A549 (cell line): ENCODE measurements around the gene ZKSCAN5. TPM values are rescaled to one million over a fixed set of nuclear protein-coding genes. Genes with fewer than 3 reads are reported as not detected.

Experiments
- ATAC-seq, 2 experiments: fragments of 200-7000 bp in 1 of 2; fragments of >200 bp in 1 of 2; cut with Nextera tagmentation in 1 of 2; cut with Tn5 transposase in 1 of 2; 3 replicates each; pipeline versions ENCODE4 v1.8.0 to v1.9.1; 2018 to 2020; ENCODE audit warnings: mild to moderate bottlenecking in 1 of 2, moderate library complexity in 1 of 2
- CTCF ChIA-PET: fragments of 300-600 bp; sonication (Branson Sonifier 250); formaldehyde crosslinking; extraction: SDS; loops from one replicate; lab custom pipeline; 2021; ENCODE audit warnings: antibody characterized with exemption, inconsistent platforms; lab: Yijun Ruan, JAX
- POLR2A ChIA-PET: fragments of 350-600 bp; formaldehyde crosslinking; extraction: SDS; loops from one replicate; lab custom pipeline; 2021; ENCODE audit warnings: antibody characterized with exemption, inconsistent platforms; lab: Yijun Ruan, JAX
- DNase-seq, 2 experiments: peaks; one replicate each; pipeline versions ENCODE4 v3.0.0 to v3.0.0-alpha.2; 2011 to 2016; ENCODE audit warnings: low read depth in 1 of 2, low spot score in 1 of 2
- FAIRE-seq: peaks from 2 replicates; lab custom pipeline; 2011; peaks lifted over from hg19 to GRCh38; lab: Jason Lieb, UNC
- H3K27ac ChIP-seq, 2 experiments: fragments of >200 bp; sonication (Bioruptor Twin); formaldehyde crosslinking; 3 replicates each; pipeline ENCODE4 v1.5.1; 2016 to 2017
- H3K4me1 ChIP-seq: fragments of >200 bp; sonication (Bioruptor Twin); formaldehyde crosslinking; 3 replicates; pipeline ENCODE4 v1.6.1; 2016
- H3K4me2 ChIP-seq: fragments of >200 bp; sonication (Bioruptor Twin); formaldehyde crosslinking; 3 replicates; pipeline ENCODE4 v1.6.1; 2016
- H3K4me3 ChIP-seq: fragments of >200 bp; sonication (Bioruptor Twin); formaldehyde crosslinking; 3 replicates; pipeline ENCODE4 v1.5.1; 2016
- H3K9me3 ChIP-seq: fragments of >200 bp; sonication (Bioruptor Twin); formaldehyde crosslinking; 3 replicates; pipeline ENCODE4 v1.6.1; 2016
- BHLHE40 ChIP-seq: IDR thresholded peaks from 2 replicates; pipeline ENCODE4 v1.6.1; 2012; ENCODE audit warnings: low read depth, low read length, inconsistent platforms
- EP300 ChIP-seq, 2 experiments: fragments of >200 bp; sonication (Bioruptor Twin); formaldehyde crosslinking; IDR thresholded peaks; 2 replicates in 1 of 2; 3 replicates in 1 of 2; pipeline ENCODE4 v1.6.1; 2016 to 2017
- ESRRA ChIP-seq: fragments of 150-350 bp; IDR thresholded peaks from 2 replicates; pipeline ENCODE4 v1.6.1; 2014; ENCODE audit warnings: mild to moderate bottlenecking, low read length, borderline replicate concordance
- FOSB ChIP-seq: fragments of 250-450 bp; sonication (Bioruptor Pico); IDR thresholded peaks from 2 replicates; pipeline ENCODE4 v1.5.0; 2020; ENCODE audit warnings: mild to moderate bottlenecking, moderate library complexity
- FOXS1 ChIP-seq: fragments of 250-450 bp; sonication (Bioruptor Pico); IDR thresholded peaks from 2 replicates; pipeline ENCODE4 v1.5.0; 2020; ENCODE audit warnings: mild to moderate bottlenecking, moderate library complexity
- GATA3 ChIP-seq: IDR thresholded peaks from 2 replicates; pipeline ENCODE4 v1.6.1; 2012; ENCODE audit warnings: borderline replicate concordance
- HDAC2 ChIP-seq: fragments of 200-600 bp; sonication (generic); IDR thresholded peaks from 2 replicates; pipeline ENCODE4 v1.6.1; 2016
- HOXB13 ChIP-seq: fragments of 250-450 bp; sonication (Bioruptor Pico); IDR thresholded peaks from 2 replicates; pipeline ENCODE4 v1.5.0; 2020; ENCODE audit warnings: low read depth, mild to moderate bottlenecking, moderate library complexity
- HOXB5 ChIP-seq: fragments of 250-450 bp; sonication (Bioruptor Pico); IDR thresholded peaks from 2 replicates; pipeline ENCODE4 v1.5.0; 2020; ENCODE audit warnings: mild to moderate bottlenecking, moderate library complexity
- JUN ChIP-seq, 2 experiments: fragments of >200 bp; sonication (Bioruptor Twin); formaldehyde crosslinking; IDR thresholded peaks; 2 replicates in 1 of 2; 3 replicates in 1 of 2; pipeline ENCODE4 v1.6.1; 2016 to 2017
- KDM1A ChIP-seq: fragments of 200-600 bp; sonication (generic); IDR thresholded peaks from 2 replicates; pipeline ENCODE4 v1.6.1; 2016; ENCODE audit warnings: low read depth, mild to moderate bottlenecking
- MYC ChIP-seq: IDR thresholded peaks from 2 replicates; pipeline ENCODE4 v1.6.1; 2012; ENCODE audit warnings: mild to moderate bottlenecking, inconsistent platforms, low read length, improper control_type of control experiment, borderline replicate concordance
- NFE2L2 ChIP-seq: fragments of 150-350 bp; conservative IDR thresholded peaks from 2 replicates; pipeline ENCODE4 v1.6.1; 2014; ENCODE audit warnings: low read length
- NPAS2 ChIP-seq: fragments of 250-450 bp; sonication (Bioruptor Pico); IDR thresholded peaks from 2 replicates; pipeline ENCODE4 v1.8.0; 2022; ENCODE audit warnings: mild to moderate bottlenecking, moderate library complexity, borderline replicate concordance
- RAD21 ChIP-seq, 2 experiments: fragments of >200 bp in 1 of 2; sonication (Bioruptor Twin) in 1 of 2; formaldehyde crosslinking in 1 of 2; IDR thresholded peaks in 1 of 2; conservative IDR thresholded peaks in 1 of 2; 2 replicates in 1 of 2; 3 replicates in 1 of 2; pipeline ENCODE4 v1.6.1; 2012 to 2018; ENCODE audit warnings: inconsistent platforms in 1 of 2
- RARB ChIP-seq: fragments of 250-450 bp; sonication (Bioruptor Pico); IDR thresholded peaks from 2 replicates; pipeline ENCODE4 v1.8.0; 2021; ENCODE audit warnings: mild to moderate bottlenecking, moderate library complexity
- RFX5 ChIP-seq: fragments of 450-650 bp; IDR thresholded peaks from 2 replicates; pipeline ENCODE4 v1.7.1; 2014; ENCODE audit warnings: antibody characterized with exemption, mild to moderate bottlenecking, moderate library complexity
- ZC3H11A ChIP-seq: fragments of 450-650 bp; IDR thresholded peaks from 2 replicates; pipeline ENCODE4 v1.6.1; 2014; ENCODE audit warnings: antibody characterized with exemption, mild to moderate bottlenecking
- ZSCAN20 ChIP-seq: fragments of 250-450 bp; sonication (Bioruptor Pico); IDR thresholded peaks from 2 replicates; pipeline ENCODE4 v1.8.0; 2022; ENCODE audit warnings: mild to moderate bottlenecking, moderate library complexity
- WGBS: methylation state at CpG from one replicate; pipeline ENCODE4 v1.1.6; 2017; ENCODE audit errors: missing lambda C conversion rate; 5-methylcytosine and 5-hydroxymethylcytosine counted together
- polyA plus RNA-seq, 4 experiments: library from polyadenylated mRNA; depleted of rRNA in 3 of 4; stranded (reverse); fragments of >200 nt; fragmentation: RNase III in 1 of 4; extraction: RNeasy Plus Mini Kit Qiagen cat#74134 plus additional on column Dnase treatment in 1 of 4; gene quantifications; 2 replicates in 3 of 4; 3 replicates in 1 of 4; pipeline ENCODE4 v1.2.3, GENCODE V29; 2011 to 2017
- TF ChIP-seq, protein P1 (sequence below): IDR thresholded peaks from 2 replicates; pipeline ENCODE4 v1.6.1; 2012
- TF ChIP-seq, protein P2 (sequence below): fragments of 200-600 bp; sonication (generic); IDR thresholded peaks from 2 replicates; pipeline ENCODE4 v1.6.1; 2016; ENCODE audit warnings: antibody characterized with exemption, mild to moderate bottlenecking, moderate library complexity
- TF ChIP-seq, protein P3 (sequence below): fragments of 250-450 bp; sonication (Bioruptor Pico); IDR thresholded peaks from 2 replicates; pipeline ENCODE4 v1.5.0; 2020; ENCODE audit warnings: low read depth, mild to moderate bottlenecking, moderate library complexity
- TF ChIP-seq, protein P4 (sequence below): fragments of >200 bp; sonication (Bioruptor Twin); formaldehyde crosslinking; IDR thresholded peaks from 3 replicates; pipeline ENCODE4 v1.6.1; 2016
- TF ChIP-seq, protein P5 (sequence below): fragments of 450-650 bp; IDR thresholded peaks from 2 replicates; pipeline ENCODE4 v1.6.1; 2014; ENCODE audit warnings: antibody characterized with exemption
- TF ChIP-seq, protein P6 (sequence below): fragments of 150-350 bp; IDR thresholded peaks from 2 replicates; pipeline ENCODE4 v1.6.1; 2014; ENCODE audit warnings: low read depth, mild to moderate bottlenecking, low read length
- TF ChIP-seq, protein P7 (sequence below): IDR thresholded peaks from 2 replicates; pipeline ENCODE4 v1.6.1; 2012; ENCODE audit warnings: low read depth, borderline replicate concordance

ZKSCAN5 gene
- polyA plus RNA-seq, 2 of the 4 experiments (the other 2 are of a cell fraction), result 8.2 to 15.7 TPM

DNA sequence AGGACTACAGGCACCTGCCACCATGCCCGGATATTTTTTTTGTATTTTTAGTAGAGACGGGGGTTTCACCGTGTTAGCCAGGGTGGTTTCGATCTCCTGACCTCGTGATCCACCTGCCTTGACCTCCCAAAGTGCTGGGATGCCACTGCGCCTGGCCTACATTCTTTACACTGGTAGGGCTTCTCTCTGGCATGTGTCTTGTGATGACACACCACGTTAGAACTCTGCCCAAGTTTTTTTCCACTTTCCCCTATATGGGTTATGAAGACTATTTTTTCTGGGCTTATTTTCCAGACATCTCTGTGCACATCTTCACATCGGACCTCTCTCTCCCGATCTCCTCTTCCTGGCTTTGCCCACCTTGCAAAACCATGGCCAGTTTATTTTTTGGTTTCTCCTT is 36.8 kb downstream of the ZKSCAN5 start:
- CTCF ChIA-PET, result interaction anchor here (0.7 to 1.7 kb wide), 3 partner anchors 9 to 14 kb away, joined by 3 to 11 read pairs (median 3); no protein-coding TSS in a partner anchor
- Histone ChIP-seq H3K4me3 (no peak overlapping the region), H3K27ac (no peak overlapping the region), H3K4me1 (no peaks in the 10 kb centered on the region), H3K4me2 (no peak overlapping the region), H3K9me3 (peaks cover 99% of the 10 kb centered on the region)
- FAIRE-seq (no peak), DNase-seq (no peak), ATAC-seq (no peak)
- POLR2A ChIA-PET, result no interaction called here
- TF ChIP-seq, protein P1, sequence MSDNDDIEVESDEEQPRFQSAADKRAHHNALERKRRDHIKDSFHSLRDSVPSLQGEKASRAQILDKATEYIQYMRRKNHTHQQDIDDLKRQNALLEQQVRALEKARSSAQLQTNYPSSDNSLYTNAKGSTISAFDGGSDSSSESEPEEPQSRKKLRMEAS, result no peak
- TF ChIP-seq NFE2L2 (no peak), FOXS1 (no peak), GATA3 (no peak), FOSB (CRISPR knock-in tag) (no peak), JUN (IDR thresholded peaks at IDR 0.05) (no peak), EP300 (IDR thresholded peaks at IDR 0.05) (no peak), ZC3H11A (no peak), KDM1A (no peak), NPAS2 (CRISPR knock-in tag) (no peak), RAD21 (conservative IDR thresholded peaks at IDR 0.05 in 1 of 2, IDR thresholded peaks at IDR 0.05 in 1 of 2) (no peak), RARB (CRISPR knock-in tag) (no peak), MYC (no peak), HOXB5 (CRISPR knock-in tag) (no peak), RFX5 (no peak), ZSCAN20 (CRISPR knock-in tag) (no peak)
- TF ChIP-seq, protein P2, sequence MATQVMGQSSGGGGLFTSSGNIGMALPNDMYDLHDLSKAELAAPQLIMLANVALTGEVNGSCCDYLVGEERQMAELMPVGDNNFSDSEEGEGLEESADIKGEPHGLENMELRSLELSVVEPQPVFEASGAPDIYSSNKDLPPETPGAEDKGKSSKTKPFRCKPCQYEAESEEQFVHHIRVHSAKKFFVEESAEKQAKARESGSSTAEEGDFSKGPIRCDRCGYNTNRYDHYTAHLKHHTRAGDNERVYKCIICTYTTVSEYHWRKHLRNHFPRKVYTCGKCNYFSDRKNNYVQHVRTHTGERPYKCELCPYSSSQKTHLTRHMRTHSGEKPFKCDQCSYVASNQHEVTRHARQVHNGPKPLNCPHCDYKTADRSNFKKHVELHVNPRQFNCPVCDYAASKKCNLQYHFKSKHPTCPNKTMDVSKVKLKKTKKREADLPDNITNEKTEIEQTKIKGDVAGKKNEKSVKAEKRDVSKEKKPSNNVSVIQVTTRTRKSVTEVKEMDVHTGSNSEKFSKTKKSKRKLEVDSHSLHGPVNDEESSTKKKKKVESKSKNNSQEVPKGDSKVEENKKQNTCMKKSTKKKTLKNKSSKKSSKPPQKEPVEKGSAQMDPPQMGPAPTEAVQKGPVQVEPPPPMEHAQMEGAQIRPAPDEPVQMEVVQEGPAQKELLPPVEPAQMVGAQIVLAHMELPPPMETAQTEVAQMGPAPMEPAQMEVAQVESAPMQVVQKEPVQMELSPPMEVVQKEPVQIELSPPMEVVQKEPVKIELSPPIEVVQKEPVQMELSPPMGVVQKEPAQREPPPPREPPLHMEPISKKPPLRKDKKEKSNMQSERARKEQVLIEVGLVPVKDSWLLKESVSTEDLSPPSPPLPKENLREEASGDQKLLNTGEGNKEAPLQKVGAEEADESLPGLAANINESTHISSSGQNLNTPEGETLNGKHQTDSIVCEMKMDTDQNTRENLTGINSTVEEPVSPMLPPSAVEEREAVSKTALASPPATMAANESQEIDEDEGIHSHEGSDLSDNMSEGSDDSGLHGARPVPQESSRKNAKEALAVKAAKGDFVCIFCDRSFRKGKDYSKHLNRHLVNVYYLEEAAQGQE, result no peak
- TF ChIP-seq, protein P3, sequence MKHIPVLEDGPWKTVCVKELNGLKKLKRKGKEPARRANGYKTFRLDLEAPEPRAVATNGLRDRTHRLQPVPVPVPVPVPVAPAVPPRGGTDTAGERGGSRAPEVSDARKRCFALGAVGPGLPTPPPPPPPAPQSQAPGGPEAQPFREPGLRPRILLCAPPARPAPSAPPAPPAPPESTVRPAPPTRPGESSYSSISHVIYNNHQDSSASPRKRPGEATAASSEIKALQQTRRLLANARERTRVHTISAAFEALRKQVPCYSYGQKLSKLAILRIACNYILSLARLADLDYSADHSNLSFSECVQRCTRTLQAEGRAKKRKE (CRISPR knock-in tag), result no peak
- TF ChIP-seq, protein P4, sequence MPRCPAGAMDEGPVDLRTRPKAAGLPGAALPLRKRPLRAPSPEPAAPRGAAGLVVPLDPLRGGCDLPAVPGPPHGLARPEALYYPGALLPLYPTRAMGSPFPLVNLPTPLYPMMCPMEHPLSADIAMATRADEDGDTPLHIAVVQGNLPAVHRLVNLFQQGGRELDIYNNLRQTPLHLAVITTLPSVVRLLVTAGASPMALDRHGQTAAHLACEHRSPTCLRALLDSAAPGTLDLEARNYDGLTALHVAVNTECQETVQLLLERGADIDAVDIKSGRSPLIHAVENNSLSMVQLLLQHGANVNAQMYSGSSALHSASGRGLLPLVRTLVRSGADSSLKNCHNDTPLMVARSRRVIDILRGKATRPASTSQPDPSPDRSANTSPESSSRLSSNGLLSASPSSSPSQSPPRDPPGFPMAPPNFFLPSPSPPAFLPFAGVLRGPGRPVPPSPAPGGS, result no peak
- 63% methylated on average over 9 of the region's 9 CpGs for WGBS

DNA sequence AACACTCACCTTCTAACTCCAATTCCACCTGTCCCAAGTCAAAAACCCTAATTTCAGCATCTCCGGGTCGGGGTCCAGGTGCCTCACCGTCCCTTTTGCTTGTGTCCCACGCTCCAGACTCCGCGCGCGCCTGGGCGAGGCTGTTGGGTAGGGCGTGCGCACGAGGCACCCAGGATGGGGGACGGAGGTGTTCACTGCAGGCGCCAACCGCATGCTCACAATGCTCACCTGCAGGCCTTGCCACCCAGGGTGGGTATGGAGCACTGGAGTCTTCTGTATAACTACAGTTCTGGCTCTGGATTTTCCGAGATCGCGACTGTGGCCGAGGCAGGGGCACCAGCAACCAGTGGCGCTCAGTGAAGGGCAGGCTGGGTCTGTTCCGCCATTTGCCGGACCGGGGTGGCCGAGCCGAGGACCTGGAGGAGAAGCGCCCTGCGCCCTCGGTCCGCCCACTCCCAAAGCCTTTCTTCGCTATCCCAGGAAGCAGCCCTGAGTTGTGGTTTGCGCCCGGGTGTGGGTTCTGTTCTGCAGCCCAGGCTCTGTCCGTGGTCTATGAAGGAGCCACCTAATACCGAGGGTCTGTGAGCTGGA is 38.7 kb downstream of the ZKSCAN5 start:
- WGBS, result 93% methylated on average over 33 of the region's 34 CpGs
- POLR2A ChIA-PET, result no interaction called here
- H3K4me3 ChIP-seq, result no peak overlapping the region
- no peak overlapping the region for H3K4me2 ChIP-seq
- FAIRE-seq, result no peak
- no peak overlapping the region for H3K27ac ChIP-seq
- ATAC-seq, result no peak
- peaks cover 96% of the 10 kb centered on the region for H3K9me3 ChIP-seq
- no peaks in the 10 kb centered on the region for H3K4me1 ChIP-seq
- no peak for DNase-seq
- CTCF ChIA-PET, result no interaction called here
- TF ChIP-seq, protein P5, sequence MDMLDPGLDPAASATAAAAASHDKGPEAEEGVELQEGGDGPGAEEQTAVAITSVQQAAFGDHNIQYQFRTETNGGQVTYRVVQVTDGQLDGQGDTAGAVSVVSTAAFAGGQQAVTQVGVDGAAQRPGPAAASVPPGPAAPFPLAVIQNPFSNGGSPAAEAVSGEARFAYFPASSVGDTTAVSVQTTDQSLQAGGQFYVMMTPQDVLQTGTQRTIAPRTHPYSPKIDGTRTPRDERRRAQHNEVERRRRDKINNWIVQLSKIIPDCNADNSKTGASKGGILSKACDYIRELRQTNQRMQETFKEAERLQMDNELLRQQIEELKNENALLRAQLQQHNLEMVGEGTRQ, result no peak
- TF ChIP-seq HOXB13 (no peak), GATA3 (no peak), ESRRA (no peak), HDAC2 (no peak), BHLHE40 (no peak)
- TF ChIP-seq, protein P6, sequence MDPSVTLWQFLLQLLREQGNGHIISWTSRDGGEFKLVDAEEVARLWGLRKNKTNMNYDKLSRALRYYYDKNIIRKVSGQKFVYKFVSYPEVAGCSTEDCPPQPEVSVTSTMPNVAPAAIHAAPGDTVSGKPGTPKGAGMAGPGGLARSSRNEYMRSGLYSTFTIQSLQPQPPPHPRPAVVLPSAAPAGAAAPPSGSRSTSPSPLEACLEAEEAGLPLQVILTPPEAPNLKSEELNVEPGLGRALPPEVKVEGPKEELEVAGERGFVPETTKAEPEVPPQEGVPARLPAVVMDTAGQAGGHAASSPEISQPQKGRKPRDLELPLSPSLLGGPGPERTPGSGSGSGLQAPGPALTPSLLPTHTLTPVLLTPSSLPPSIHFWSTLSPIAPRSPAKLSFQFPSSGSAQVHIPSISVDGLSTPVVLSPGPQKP, result no peak
- TF ChIP-seq, protein P7, sequence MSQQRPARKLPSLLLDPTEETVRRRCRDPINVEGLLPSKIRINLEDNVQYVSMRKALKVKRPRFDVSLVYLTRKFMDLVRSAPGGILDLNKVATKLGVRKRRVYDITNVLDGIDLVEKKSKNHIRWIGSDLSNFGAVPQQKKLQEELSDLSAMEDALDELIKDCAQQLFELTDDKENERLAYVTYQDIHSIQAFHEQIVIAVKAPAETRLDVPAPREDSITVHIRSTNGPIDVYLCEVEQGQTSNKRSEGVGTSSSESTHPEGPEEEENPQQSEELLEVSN, result no peak
